Measurements from ENCODE around the gene FAF1.

The FAF1 gene

GRCh38 chr1:50426702-50427085 lies 533.4 kb downstream of the FAF1 start:
- no peak for DNase-seq (ENCODE audit: low spot score)

GRCh38 chr1:50426108-50426700 lies 533.9 kb downstream of the FAF1 start:
- no peak for DNase-seq (ENCODE audit: low spot score)

- peak; percentile 59 for DNase-seq (ENCODE audit: low spot score)
Measured at GRCh38 chr1:50425376-50426107, 534.5 kb downstream of the FAF1 start.

- no peak for DNase-seq (ENCODE audit: low spot score)
Measured at GRCh38 chr1:50424884-50425375, 535.1 kb downstream of the FAF1 start.

GRCh38 chr1:50424045-50424883 lies 535.8 kb downstream of the FAF1 start:
- peak; percentile 28 for DNase-seq (ENCODE audit: low spot score)

GRCh38 chr1:50423670-50424000 lies 536.4 kb downstream of the FAF1 start:
- no peak for DNase-seq (ENCODE audit: low spot score)

GRCh38 chr1:50422946-50423669 lies 537.0 kb downstream of the FAF1 start, which contains the start of gene DMRTA2:
Gene DMRTA2 (minus strand): TSS chr1:50423443. CDS start chr1:50421536, 1,907 bp downstream.
- peak; percentile 59 for DNase-seq (ENCODE audit: low spot score)

GRCh38 chr1:50422675-50422945 lies 537.5 kb downstream of the FAF1 start:
- DNase-seq (ENCODE audit: low spot score), result no peak

- DNase-seq (ENCODE audit: low spot score), result peak; percentile 28
Measured at GRCh38 chr1:50421768-50422674, 538.0 kb downstream of the FAF1 start.

- no peak for DNase-seq (ENCODE audit: low spot score)
Measured at GRCh38 chr1:50421366-50421748, 538.7 kb downstream of the FAF1 start.

- DNase-seq (ENCODE audit: low spot score), result no peak
Measured at GRCh38 chr1:50420689-50421365, 539.2 kb downstream of the FAF1 start.

- DNase-seq (ENCODE audit: low spot score), result peak; percentile 14
Measured at GRCh38 chr1:50419907-50420677, 540.0 kb downstream of the FAF1 start.

- peak; percentile 53 for DNase-seq (ENCODE audit: low spot score)
Measured at GRCh38 chr1:50419192-50419906, 540.7 kb downstream of the FAF1 start.

- peak; percentile 21 for DNase-seq (ENCODE audit: low spot score)
Measured at GRCh38 chr1:50418600-50419109, 541.4 kb downstream of the FAF1 start.

GRCh38 chr1:50417946-50418599 lies 542.0 kb downstream of the FAF1 start:
- DNase-seq (ENCODE audit: low spot score), result no peak

GRCh38 chr1:50417507-50417906 lies 542.6 kb downstream of the FAF1 start:
- no peak for DNase-seq (ENCODE audit: low spot score)

GRCh38 chr1:50416553-50417453 lies 543.3 kb downstream of the FAF1 start:
- DNase-seq (ENCODE audit: low spot score), result peak; percentile 33
